Neural cell (in vitro differentiated cells): ENCODE measurements around the gene COL25A1.

ENCODE experiments used
- EP300 ChIP-seq: fragments of 450-650 bp; conservative IDR thresholded peaks from 2 replicates; pipeline ENCODE4 v1.6.1; 2014; ENCODE audit warnings: antibody characterized with exemption, mild to moderate bottlenecking, moderate library complexity; ENCODE audit not compliant: poor library complexity, severe bottlenecking
- MXI1 ChIP-seq: fragments of 450-650 bp; conservative IDR thresholded peaks from 2 replicates; pipeline ENCODE4 v1.6.1; 2014; ENCODE audit warnings: antibody characterized with exemption, mild to moderate bottlenecking; ENCODE audit not compliant: poor library complexity, severe bottlenecking
- TF ChIP-seq, protein P1 (sequence below): fragments of 450-650 bp; IDR thresholded peaks from 2 replicates; pipeline ENCODE4 v1.5.1; 2014; ENCODE audit warnings: antibody characterized with exemption, mild to moderate bottlenecking, moderate library complexity; ENCODE audit not compliant: poor library complexity, severe bottlenecking

DNA sequence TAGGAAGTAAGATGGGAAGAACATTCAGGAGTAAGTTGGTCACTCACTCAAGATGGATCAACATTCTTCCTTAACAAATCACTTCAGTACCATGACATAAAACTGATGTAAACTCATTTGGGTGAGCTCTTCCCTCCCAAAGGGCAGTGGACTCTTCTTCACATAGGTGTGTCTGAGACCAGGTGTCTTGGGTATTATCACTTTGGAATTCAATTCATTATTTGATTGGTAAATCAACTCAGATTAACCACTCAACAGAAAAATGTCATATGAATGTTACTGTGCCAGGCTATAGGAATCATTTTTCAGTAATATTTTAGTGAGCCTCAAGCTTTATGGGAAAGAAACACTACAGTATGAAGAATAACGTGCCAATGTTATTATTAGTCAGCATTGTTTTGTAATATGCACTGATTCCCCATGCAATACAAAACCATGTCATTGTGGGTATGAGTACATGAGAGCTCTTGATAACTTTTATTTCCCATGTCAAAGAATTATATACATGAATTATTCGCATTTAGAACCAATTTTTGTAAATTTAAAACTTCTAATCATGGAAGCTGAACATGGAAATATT, 481.0 kb downstream of the COL25A1 start:
- TF ChIP-seq, protein P1, sequence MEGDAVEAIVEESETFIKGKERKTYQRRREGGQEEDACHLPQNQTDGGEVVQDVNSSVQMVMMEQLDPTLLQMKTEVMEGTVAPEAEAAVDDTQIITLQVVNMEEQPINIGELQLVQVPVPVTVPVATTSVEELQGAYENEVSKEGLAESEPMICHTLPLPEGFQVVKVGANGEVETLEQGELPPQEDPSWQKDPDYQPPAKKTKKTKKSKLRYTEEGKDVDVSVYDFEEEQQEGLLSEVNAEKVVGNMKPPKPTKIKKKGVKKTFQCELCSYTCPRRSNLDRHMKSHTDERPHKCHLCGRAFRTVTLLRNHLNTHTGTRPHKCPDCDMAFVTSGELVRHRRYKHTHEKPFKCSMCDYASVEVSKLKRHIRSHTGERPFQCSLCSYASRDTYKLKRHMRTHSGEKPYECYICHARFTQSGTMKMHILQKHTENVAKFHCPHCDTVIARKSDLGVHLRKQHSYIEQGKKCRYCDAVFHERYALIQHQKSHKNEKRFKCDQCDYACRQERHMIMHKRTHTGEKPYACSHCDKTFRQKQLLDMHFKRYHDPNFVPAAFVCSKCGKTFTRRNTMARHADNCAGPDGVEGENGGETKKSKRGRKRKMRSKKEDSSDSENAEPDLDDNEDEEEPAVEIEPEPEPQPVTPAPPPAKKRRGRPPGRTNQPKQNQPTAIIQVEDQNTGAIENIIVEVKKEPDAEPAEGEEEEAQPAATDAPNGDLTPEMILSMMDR = no peak
- no peak for TF ChIP-seq MXI1
- TF ChIP-seq EP300 = no peak
